Thyroid gland (tissue), 4 donors: ENCODE data around the gene PTP4A2.

Experiments
- CTCF ChIP-seq, 6 experiments: fragments of 200-600 bp in 3 of 6; fragments of 450-650 bp in 3 of 6; sonication (generic) in 3 of 6; IDR thresholded peaks; one replicate each; pipeline ENCODE4 v1.5.1; 2016 to 2019; ENCODE audit warnings: antibody characterized with exemption in 6 of 6, mild to moderate bottlenecking in 2 of 6, inconsistent platforms in 1 of 6, moderate library complexity in 1 of 6
- POLR2A ChIP-seq, 2 donors: fragments of 450-650 bp; IDR thresholded peaks; one replicate each; pipeline ENCODE4 v1.6.1; 2017; ENCODE audit warnings: antibody characterized with exemption in 2 of 2, mild to moderate bottlenecking in 2 of 2, moderate library complexity in 1 of 2

GRCh38 chr1:31867546-31867945 is 70.6 kb downstream of the PTP4A2 start:
- no peak for TF ChIP-seq CTCF (IDR thresholded peaks at IDR 0.05)
- TF ChIP-seq POLR2A (IDR thresholded peaks at IDR 0.05) = no peak
